ENCODE results near the gene AKAP6.
"Not testable (repeated sequence)": the region's sequence is repeated elsewhere in the genome, so short reads cannot be mapped to it uniquely, and the experiment has no call there.

Gene AKAP6

DNA sequence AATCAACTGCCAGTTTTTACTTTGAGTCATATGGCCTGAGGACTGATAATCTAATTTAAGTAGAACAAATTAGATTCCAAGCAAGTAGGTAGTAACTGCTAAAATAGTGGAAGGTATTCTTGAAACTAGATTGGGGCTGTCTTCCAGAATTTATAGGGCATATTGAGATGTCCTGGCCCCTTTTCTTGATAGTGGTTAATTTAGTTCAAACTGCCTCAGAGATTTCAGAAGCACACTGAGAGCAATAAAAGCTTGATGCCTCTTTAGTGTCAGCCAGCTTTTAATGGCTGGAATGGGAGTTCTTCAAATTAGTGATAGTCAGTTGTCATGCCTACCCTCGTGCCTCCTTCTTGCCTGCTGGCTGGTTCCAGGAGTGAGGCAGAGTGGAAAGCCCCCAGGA lies 120.5 kb downstream of the AKAP6 start:
- DNase-seq, result no peak

DNA sequence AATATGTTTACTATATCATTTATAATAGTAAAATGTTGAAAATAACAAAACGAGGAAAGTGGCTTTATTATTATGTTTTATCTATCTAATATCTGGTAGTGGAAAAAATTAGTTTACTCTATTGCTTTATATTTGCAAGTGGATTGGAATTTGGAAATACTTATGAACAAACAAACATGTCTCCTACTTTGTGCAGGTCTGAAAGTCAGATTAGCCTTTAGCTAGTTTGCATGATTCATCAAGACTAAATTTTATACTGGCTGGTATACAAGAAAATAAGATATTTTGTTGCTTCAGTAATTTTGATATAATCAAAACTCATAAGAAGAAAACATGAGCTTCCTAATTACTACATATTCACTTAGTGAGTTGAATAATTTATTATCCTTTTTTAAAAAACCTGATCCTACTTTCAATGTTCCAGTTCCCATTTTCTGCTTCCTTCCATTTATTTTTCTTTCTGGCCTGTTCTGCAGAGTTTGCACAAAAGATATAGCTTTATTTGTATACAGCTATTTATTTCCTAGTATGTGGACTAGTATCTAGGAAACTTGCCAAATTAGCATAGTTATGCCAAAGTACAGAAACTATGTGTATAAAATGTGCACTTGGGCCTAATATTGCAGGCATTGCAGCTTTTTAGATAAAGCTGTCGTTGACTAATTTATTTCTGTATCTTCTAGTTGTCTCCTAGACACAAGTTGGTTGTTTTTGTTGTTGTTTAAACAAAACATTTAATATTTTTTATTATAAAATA lies 122.0 kb downstream of the AKAP6 start:
- no peak for DNase-seq

DNA sequence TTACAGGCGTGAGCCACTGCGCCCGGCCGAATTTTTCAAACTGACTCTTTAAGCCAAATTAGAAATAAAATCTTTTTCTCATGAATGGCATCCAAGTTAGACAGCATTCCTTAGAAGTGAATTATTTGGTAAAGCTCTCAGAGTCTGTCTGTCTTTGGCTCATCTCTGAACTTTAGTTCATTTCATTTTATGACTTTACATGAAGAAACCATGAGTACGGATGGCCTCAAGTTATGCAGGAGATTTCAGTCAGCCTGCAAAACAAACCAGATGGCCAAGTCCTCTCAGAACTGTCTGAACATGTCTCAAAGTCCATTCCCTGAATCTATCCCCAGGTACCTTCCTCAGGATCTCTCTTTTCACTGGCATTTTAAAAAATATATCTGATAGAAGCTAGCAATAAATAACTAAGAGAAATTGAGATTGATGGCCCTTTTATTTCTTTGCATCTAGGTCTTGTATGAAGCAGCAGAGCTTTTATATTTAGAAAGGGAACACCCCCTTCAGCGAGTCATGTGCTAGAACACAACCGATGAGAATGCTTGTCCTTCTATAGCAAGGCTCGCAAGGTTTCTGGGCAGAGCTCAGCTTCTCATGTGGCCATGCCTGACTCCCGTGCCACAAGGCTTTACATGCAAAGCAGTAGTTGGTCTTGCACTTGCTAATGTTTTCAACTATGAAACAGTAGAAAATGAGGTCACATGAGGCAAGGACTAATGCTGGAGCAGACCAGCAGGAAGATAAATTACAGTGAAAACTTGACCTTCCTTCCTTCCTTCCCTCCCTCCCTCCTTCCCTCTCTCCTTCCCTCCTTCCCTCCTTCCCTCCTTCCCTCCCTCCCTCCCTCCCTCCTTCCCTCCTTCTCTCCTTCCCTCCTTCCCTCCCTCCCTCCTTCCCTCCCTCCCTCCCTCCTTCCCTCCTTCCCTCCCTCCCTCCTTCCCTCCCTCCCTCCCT lies 125.0 kb downstream of the AKAP6 start:
- DNase-seq, result no peak

DNA sequence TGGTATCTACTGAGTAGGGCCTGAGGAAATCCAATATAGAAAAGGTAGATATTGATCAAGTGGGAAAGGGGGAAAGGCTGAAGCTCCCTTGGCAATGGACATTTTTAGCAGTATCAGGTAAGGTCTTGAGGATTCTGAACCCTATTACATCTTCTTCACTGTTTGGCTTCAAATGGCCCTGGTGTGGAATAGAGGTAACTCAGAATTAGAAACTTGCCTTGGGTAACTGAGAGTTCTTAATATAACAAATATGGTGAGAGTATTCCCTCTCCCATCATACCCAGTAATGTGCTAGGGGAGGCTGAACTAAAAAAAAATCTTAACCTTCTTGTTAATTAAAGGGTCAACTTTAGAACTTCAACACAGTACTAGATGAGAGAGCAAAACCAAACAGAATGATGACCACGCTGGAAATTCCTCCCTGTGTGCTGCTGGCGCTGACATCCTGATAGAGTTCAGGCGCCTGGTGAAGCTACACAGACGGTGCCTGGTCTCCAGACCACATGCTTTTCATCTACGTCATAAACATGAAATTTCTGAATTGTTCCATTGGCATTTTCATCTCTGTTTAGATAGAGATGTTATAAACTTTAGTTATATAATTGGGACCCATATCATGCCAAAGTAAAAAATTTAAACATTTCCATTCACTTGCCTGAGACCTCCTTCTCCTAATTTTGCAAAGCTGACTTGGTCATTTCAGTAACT lies 128.3 kb downstream of the AKAP6 start:
- no peak for DNase-seq

DNA sequence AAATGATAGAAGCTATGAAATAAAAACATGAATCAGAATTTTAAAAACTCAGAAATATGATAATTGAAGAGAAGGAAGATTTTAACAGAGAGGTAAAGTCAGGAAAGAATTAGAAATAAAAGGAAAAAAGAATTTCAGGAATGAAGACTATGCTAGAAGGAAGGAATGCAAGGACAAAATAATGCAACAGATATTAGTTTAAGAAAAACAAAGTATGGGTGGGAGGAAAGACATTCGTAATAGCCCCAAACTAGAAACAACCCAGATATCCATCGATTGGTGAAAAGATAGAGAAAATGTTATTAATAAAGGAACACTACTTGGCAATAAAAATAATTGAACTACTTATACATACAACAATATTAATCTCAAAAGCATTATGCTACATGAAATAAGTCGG lies 129.6 kb downstream of the AKAP6 start:
- DNase-seq, result no peak

DNA sequence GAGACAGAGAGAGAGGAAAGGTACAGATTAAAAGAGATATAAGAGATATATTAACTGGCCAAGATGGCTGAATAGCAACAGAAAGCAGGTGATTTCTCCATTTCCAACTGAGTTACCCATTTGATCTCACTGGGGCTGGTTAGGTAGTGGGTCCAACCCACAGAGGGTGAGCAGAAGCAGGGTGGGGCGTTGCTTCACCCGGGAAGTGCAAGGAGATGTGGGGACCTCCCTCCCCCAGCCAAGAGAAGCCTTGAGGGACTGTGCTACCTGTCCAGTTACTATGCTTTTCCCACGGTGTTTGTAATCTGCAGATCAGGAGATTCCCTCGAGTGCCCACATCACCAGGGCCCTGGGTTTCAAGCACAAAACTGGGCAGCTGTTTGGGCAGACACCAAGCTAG lies 131.2 kb downstream of the AKAP6 start:
- no peak for DNase-seq

DNA sequence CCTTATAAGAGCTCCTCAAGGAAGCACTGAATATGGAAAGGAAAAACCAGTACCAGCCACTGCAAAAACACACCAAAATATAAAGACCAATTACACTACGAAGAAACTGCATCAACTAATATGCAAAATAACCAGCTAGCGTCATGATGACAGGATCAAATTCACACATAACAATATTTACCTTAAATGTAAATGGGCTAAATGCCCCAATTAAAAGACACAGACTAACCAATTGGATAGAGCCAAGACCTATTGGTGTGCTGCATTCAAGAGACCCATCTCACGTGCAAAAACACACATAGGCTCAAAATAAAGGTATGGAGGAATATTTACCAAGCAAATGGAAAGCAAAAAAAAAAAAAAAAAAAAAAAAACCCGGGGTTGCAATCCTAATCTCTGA lies 133.5 kb downstream of the AKAP6 start:
- not testable (repeated sequence) for DNase-seq

DNA sequence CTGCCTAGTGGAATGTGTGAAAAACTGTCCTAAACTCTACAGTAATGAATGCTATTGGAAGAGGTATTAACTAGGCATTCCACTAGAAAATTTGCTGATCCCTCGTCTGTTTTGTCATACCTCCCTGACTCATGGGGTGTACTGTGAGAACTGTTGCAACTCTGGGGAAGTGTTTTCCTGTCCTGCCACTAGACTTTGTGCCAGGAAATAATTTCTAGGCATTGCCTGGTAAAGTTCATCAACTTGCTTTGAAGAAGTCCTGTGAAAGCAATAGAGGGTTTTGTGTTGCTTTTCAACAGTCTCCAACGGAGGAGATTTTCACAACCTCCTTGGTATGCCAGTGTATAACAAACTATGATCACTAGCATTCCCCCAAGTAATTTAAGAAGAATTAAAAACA lies 139.9 kb downstream of the AKAP6 start:
- DNase-seq, result no peak

DNA sequence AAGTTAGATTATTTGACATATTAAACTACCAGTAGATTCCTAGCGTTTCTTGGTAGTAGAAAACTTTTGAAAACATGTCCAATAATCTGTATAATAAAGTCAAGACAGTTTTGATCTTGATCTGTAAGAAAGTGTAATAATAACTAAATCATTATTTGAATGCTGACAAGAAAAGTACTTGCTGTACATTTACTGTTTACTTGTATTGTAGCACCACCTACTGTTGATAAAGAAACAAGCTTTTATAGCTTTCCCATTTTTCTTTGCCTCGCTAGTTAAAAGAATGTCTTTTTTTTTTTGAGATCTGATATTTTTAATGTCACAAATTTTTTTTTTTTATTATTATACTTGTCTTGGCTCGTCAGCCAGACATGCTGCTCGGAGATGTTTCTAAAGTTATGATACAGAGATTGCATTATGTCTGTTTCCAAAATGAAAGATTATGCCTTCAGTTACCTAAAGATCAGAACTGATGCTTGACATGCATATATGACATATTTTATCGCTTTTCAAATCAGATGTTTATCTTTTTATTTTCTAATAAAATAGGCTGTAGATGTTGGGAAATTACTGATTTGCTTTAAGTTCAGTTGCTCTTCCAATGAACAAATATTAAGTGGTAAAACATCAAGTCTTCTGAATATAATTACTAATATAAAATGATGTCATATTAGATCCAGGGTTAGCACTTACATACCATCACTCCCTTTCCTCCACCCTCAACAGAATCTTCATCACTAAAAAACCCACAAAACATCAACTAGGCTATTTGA lies 140.5 kb downstream of the AKAP6 start:
- no peak for DNase-seq

DNA sequence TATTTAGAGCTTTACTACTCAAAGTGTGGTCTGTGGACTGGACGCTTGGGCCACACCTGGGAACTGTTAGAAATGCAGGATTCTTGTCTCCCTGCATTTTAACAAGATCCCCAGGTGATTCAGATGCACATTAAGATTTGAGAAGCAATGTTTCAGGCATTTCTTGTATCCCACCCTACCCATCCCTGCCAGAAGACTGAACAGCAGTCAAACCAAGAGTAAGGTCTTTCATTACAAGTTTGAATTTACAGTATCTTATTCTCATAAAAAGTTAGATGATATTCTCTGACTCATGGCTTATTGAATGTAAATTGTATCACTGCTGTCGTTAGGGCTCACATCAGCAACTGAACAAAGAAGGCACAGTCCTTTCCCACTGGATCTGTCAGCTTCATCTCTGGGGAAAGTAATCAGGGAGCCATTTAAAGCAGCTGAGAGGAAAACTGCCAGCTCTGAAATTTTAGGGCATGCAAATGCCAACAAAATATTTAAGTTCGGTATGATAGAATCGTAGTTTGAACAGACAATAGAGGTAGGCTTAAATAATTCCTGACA lies 141.1 kb downstream of the AKAP6 start:
- no peak for DNase-seq

DNA sequence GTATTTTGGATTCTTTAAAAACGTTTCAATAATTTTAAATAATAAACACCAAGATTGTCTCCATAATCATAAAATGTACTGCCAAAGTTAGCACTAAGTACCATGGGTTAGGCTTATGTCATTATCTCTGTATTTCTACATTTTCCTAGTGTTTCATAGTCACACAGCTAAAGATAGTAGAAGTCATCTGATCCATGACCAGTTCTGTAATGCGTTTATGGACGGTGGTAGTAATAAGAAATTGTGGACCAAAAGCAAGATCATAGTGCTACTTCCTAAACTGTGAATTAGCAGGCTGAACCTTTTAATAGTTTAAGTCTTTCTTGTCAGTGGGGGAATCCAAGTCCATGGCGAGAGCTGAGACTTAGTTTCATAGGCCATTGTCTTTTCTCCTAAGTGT lies 142.1 kb downstream of the AKAP6 start:
- DNase-seq, result no peak

DNA sequence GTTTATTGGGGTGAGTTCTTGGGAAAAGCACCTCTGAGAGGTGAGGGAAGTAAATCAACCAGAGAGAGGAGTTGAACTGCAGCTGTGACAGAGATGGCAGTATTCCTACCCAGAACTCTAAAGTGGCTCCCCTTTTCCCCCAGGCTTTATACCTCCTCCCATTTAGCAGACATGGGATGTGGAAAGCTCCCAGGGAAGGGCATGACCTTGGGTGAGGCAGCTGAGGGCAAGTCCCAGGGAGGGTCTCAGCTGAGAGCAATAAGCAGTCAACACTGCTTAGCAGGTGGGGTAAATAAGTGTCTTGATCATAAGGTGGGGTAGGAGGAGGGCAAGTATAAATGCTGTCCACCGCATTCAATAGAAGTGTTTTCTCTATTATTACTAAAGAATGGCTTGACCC lies 143.0 kb downstream of the AKAP6 start:
- DNase-seq, result no peak

DNA sequence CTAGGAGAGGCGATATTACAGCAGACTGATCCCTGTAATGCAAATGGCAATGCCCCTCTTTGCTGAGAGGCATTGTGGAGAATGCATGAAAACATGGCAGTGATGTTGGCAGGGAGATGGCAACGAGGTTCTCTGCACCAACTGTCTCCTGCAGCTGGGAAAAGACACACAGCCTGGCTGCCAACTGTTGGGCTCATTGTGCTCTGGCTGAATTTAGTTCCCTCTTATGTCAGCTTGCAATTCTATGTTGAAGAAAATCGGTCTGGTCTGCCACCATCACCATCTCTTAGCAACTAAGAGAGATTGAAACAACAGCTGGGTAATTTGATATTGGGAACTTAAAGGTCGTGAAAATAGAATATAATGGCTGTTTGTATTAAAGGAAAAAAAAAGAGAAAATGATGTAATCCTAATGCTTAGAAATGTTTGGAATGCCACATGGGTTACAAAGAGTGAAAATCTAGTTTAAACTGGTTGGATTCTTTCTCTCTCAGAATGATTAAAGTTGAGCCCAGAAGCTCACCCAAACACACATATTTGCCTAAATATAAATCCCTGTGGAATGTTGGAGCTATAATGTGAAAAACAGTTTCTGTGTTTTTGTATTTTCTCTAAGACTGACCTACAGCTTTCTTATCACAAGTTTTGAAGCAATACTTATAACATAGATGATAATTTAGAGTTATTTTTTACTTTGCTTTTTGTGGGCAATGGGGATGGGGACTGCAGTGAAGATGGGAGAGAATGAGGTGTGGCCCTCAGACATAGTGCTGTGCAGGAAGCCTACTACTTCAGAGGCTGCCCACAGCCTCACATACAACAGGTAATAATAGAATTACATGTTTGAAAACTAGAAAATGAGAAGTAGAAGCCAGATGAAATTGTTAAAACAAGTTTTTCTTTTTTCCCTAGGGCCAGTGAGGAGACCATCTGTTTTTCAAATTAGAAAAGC lies 143.7 kb downstream of the AKAP6 start:
- DNase-seq, result no peak

DNA sequence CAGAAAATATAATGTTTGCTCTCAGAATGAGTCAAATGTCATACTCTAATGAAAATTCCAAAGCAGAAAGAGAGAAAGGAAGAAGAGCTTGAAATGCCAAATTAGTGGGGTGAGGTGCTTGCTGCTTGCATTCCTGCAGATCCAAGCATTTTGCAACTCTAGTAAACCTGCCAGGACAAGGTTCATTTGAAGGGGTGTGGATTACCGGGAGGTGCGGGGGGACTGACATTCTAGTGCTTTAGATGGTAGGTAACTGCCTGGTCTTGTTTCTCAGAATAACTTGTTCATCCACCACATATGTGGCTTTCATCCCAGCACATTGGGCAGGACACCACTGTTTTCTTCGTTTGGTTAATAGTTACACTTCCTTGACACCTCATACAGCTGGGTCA lies 144.4 kb downstream of the AKAP6 start:
- no peak for DNase-seq

DNA sequence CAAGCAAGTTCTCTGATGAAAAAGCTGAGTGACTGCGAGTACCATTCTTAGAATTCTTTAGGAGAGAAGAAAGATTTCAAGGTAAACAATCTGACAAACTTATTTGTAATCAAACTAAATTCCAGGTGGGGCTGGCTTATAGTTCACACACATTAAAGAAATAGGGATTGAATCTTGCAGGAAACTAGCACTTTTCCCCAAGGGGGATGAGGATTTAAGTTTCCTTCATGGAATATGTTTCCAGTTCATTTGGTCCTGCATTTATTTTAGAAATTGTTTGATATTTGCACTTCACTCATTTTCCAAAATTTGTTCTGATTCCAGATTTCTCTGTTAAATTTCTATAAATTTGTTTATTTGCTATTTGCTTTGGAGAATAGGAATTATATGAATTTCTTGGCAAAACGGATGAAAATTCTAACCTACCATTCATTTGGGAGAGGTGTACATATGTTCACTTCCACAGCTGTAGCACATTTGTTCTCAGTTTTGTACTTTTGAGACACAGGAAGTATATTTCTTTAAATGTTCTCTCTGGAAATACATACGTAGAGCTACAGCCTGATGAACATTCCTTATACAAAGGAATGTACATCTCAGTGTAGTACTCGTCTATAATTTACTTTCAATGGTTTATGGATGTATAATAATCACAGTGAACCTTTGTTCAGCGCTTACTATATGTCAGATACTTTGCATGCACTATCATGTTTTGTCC lies 145.5 kb downstream of the AKAP6 start:
- DNase-seq, result no peak

DNA sequence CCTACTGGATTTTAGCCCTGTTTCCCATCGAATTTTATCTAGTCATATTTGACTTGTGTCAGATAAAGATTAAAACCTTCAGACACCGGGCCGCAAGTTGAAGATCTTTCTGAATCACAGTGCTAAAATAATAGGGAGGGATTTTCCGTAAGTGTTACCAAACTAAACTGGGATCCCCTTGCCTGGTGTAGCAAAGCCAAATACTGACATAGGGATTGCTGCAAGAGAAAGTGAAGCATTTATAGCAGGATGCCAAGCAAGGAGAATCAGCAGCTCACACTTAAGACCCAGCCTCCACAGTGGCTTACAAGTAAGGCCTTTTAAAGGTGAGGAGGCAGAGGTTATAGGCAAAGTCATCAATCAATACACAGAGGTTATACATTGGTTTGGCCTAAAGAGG lies 147.4 kb downstream of the AKAP6 start:
- DNase-seq, result no peak

DNA sequence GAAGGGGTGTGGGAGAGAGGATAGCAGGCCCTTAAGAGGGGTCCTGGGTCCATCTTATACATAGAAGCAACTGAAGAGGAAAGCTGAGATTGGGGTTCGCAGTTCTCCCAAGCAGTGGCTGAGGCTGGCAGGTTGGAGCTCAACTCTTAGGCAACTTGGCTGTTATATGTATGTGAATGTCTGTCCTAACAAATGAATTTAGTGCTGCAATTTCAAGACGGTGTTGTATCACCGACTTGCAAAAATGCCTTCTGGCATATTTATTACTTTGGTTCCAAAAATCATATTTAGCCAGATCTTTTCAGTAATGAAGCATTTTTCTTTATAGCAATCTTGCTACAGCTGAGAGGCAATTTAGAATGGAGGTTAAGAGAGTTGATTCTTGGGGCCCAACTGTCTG lies 148.3 kb downstream of the AKAP6 start:
- DNase-seq, result no peak

DNA sequence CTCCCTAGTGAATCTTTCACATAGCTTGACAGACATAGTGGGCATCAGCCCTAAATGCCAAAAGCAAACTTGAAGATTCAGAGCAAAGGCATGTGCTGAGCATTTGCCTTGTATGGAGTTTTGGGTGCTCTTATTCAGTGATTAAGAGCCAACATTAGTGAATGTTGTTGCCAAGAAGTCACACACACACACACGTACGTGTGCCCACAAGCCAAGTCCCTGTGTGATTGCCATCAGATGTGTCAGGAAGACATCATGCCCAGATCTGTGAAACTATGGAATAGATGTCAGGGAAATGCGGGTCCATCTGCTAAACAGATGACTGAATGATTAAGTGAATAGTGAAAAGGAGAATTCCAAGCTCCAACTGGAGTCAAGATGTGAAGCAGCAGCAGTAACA lies 149.0 kb downstream of the AKAP6 start:
- DNase-seq, result no peak

DNA sequence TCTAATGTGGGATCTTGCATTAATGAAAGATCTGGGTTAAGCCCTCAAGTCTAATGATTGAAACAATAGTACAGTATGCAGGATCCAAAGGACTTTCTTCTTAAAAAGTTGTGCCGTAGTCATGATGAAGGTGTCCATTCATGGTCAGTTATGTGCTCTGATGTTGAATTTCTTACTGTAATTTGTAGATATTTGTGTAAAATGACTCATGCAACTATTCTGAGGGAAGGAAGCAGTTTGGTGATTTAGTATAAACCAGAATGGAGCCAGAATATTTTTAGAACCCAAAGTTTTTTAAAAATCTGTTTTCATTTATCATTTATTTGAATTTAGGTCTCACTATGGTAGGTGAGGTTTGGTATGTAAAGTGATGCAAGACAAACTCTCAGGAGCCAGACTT lies 151.2 kb downstream of the AKAP6 start:
- DNase-seq, result no peak

DNA sequence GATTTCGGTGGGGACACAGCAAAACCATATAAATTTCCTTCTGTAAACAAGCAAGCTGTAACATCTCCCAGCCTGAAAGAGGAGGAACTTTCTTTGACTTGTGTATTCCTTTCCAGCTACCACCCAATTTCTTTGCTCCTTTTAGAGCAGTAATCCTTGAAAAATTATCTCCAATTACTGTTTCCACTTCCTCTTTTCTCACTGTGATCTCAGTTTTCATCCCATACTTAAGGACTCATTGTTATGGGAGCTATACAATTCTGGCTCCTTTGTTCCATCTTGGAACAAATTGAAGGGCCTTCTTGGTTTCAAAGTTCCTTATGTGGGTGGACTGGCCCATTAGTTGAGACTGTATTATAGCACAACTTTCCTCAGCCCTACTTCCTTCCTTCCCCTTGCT lies 152.6 kb downstream of the AKAP6 start:
- no peak for DNase-seq

All from stimulated activated CD4-positive, alpha-beta T cell treated with anti-CD3 and anti-CD28 coated beads, Interleukin-2, amount 100 ng/mL, for 24 hours (primary cell).